Hepatocyte (in vitro differentiated cells): ENCODE data around the gene TTN.

ENCODE experiments used
- EZH2 ChIP-seq: fragments of 200-600 bp; sonication (generic); IDR thresholded peaks from 2 replicates; pipeline ENCODE4 v1.6.1; 2016; ENCODE audit warnings: antibody characterized with exemption, mild to moderate bottlenecking, borderline replicate concordance
- EZH2phosphoT487 ChIP-seq: fragments of 200-600 bp; sonication (generic); IDR thresholded peaks from one replicate; pipeline ENCODE4 v1.6.1; 2018; ENCODE audit warnings: antibody characterized with exemption, mild to moderate bottlenecking, low read depth, moderate library complexity; ENCODE audit not compliant: unreplicated experiment, severe bottlenecking
- TF ChIP-seq, protein P1 (sequence below): fragments of 200-600 bp; sonication (generic); IDR thresholded peaks from 2 replicates; pipeline ENCODE4 v1.5.1; 2016; ENCODE audit warnings: antibody characterized with exemption, mild to moderate bottlenecking; ENCODE audit not compliant: poor library complexity

DNA sequence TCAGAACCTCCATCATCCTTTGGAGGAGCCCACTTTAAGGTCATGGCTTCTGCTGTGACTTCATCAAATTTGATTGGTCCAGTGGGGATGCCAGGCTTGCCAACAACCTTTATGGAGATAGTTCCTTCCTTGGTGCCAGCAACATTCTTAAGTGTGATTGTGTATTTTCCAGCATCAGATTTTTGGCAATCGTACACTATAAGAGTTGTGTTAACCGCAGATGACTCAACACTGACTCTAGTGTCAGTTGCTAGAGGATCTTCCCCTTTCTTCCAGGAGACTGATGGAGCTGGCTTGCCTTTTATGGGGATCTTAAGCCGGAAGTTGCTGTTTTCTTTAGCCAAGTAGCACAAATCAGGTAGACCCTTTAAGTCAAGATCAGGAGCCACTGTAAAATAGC, 228.2 kb downstream of the TTN start:
- TF ChIP-seq EZH2phosphoT487 = no peak
- TF ChIP-seq, protein P1, sequence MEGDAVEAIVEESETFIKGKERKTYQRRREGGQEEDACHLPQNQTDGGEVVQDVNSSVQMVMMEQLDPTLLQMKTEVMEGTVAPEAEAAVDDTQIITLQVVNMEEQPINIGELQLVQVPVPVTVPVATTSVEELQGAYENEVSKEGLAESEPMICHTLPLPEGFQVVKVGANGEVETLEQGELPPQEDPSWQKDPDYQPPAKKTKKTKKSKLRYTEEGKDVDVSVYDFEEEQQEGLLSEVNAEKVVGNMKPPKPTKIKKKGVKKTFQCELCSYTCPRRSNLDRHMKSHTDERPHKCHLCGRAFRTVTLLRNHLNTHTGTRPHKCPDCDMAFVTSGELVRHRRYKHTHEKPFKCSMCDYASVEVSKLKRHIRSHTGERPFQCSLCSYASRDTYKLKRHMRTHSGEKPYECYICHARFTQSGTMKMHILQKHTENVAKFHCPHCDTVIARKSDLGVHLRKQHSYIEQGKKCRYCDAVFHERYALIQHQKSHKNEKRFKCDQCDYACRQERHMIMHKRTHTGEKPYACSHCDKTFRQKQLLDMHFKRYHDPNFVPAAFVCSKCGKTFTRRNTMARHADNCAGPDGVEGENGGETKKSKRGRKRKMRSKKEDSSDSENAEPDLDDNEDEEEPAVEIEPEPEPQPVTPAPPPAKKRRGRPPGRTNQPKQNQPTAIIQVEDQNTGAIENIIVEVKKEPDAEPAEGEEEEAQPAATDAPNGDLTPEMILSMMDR = no peak
- no peak for TF ChIP-seq EZH2
